OCI-LY1 (cell line): ENCODE measurements around the gene SEC14L1.

Source experiments
- CTCF ChIP-seq: fragments of 200-600 bp; sonication (generic), shearing (Covaris generic); IDR thresholded peaks from 2 replicates; pipeline ENCODE4 v1.5.1; 2017; ENCODE audit warnings: mild to moderate bottlenecking, antibody characterized with exemption, low read length, moderate library complexity, mixed read lengths
- EZH2 ChIP-seq: fragments of 200-600 bp; sonication (generic), shearing (Covaris generic); IDR thresholded peaks from 2 replicates; pipeline ENCODE4 v1.8.0; 2017; ENCODE audit warnings: borderline replicate concordance, mixed run types, mild to moderate bottlenecking, antibody characterized with exemption, low read length, moderate library complexity, mixed read lengths

- no peak for TF ChIP-seq CTCF
- TF ChIP-seq EZH2: no peak
These were observed 105.6 kb downstream of the SEC14L1 start for GRCh38 chr17:77246110-77247047.
